SJCRH30 (cell line): Measurements from ENCODE around the gene CGB3. TPM values are rescaled to one million over a fixed set of nuclear protein-coding genes. Genes with fewer than 3 reads are reported as not detected.

ENCODE experiments used
- DNase-seq, 2 experiments: peaks; one replicate each; pipeline ENCODE4 v3.0.0-alpha.2; 2015 to 2020
- H3K27ac ChIP-seq: fragments of 250-450 bp; sonication (Bioruptor Pico); 2 replicates; pipeline ENCODE4 v1.5.1; 2020; ENCODE audit warnings: mild to moderate bottlenecking, moderate library complexity
- H3K27me3 ChIP-seq: fragments of 250-450 bp; sonication (Bioruptor Pico); 2 replicates; pipeline ENCODE4 v1.5.1; 2020; ENCODE audit warnings: mild to moderate bottlenecking, moderate library complexity
- H3K36me3 ChIP-seq: fragments of 250-450 bp; sonication (Bioruptor Pico); 2 replicates; pipeline ENCODE4 v1.5.1; 2020; ENCODE audit warnings: mild to moderate bottlenecking, moderate library complexity
- H3K4me1 ChIP-seq: fragments of 250-450 bp; sonication (Bioruptor Pico); 2 replicates; pipeline ENCODE4 v1.5.1; 2020; ENCODE audit warnings: mild to moderate bottlenecking, moderate library complexity
- H3K4me3 ChIP-seq: fragments of 250-450 bp; sonication (Bioruptor Pico); 2 replicates; pipeline ENCODE4 v1.5.1; 2020; ENCODE audit warnings: mild to moderate bottlenecking, moderate library complexity
- H3K9me3 ChIP-seq: fragments of 250-450 bp; sonication (Bioruptor Pico); replicated peaks from 2 replicates; pipeline ENCODE4 v1.5.1; 2020; ENCODE audit warnings: mild to moderate bottlenecking, moderate library complexity
- total RNA-seq: library from RNA; depleted of rRNA; stranded (reverse); fragments of >200 nt; shearing (Covaris generic); gene quantifications from 2 replicates; pipeline ENCODE4 v1.2.3, GENCODE V29; 2014; rRNA removed

The CGB3 gene
- total RNA-seq, 1 experiment from 2014 or later = not detected

GRCh38 chr19:48991011-48991609 is 33.0 kb downstream of the CGB3 start:
- peaks cover 15% of the 10 kb centered on the region for H3K36me3 ChIP-seq
- H3K9me3 ChIP-seq = no peaks in the 10 kb centered on the region
- DNase-seq = no peak
- H3K27me3 ChIP-seq = no peaks in the 10 kb centered on the region
- no peak overlapping the region for H3K27ac ChIP-seq
- H3K4me3 ChIP-seq = no peak overlapping the region
- peaks cover 12% of the 10 kb centered on the region for H3K4me1 ChIP-seq

- Histone ChIP-seq H3K27ac (peak overlapping the region; percentile 69), H3K4me3 (no peak overlapping the region)
Observed at GRCh38 chr19:48990400-48990799, 33.7 kb downstream of the CGB3 start.

GRCh38 chr19:48989701-48990291 is 34.3 kb downstream of the CGB3 start:
- Histone ChIP-seq H3K27me3 (no peaks in the 10 kb centered on the region), H3K36me3 (peaks cover 28% of the 10 kb centered on the region), H3K4me3 (no peak overlapping the region), H3K27ac (peak overlapping the region; percentile 69), H3K9me3 (no peaks in the 10 kb centered on the region), H3K4me1 (peaks cover 12% of the 10 kb centered on the region)
- peak; percentile 80 to 81 for DNase-seq

More at GRCh38 chr19:48990400-48990799, 33.7 kb downstream of the CGB3 start:
- Histone ChIP-seq H3K9me3 (no peaks in the 10 kb centered on the region), H3K27me3 (no peaks in the 10 kb centered on the region), H3K4me1 (peaks cover 12% of the 10 kb centered on the region), H3K36me3 (peaks cover 22% of the 10 kb centered on the region)
- DNase-seq = no peak

- no peak overlapping the region for H3K27ac ChIP-seq
- peaks cover 12% of the 10 kb centered on the region for H3K4me1 ChIP-seq
- no peak for DNase-seq
- peaks cover 36% of the 10 kb centered on the region for H3K36me3 ChIP-seq
- H3K9me3 ChIP-seq = no peaks in the 10 kb centered on the region
- H3K27me3 ChIP-seq = no peaks in the 10 kb centered on the region
- no peak overlapping the region for H3K4me3 ChIP-seq
Observed at GRCh38 chr19:48988860-48989259, 35.3 kb downstream of the CGB3 start.

- H3K9me3 ChIP-seq = no peaks in the 10 kb centered on the region
- H3K27ac ChIP-seq = no peak overlapping the region
- H3K4me3 ChIP-seq = no peak overlapping the region
- no peak for DNase-seq
- peaks cover 12% of the 10 kb centered on the region for H3K4me1 ChIP-seq
- no peaks in the 10 kb centered on the region for H3K27me3 ChIP-seq
- H3K36me3 ChIP-seq = peaks cover 42% of the 10 kb centered on the region
Observed at GRCh38 chr19:48988286-48988685, 35.8 kb downstream of the CGB3 start.

- H3K4me3 ChIP-seq = no peak overlapping the region
- peaks cover 12% of the 10 kb centered on the region for H3K4me1 ChIP-seq
- no peak overlapping the region for H3K27ac ChIP-seq
- DNase-seq = no peak
- peaks cover 45% of the 10 kb centered on the region for H3K36me3 ChIP-seq
- H3K9me3 ChIP-seq = no peaks in the 10 kb centered on the region
- H3K27me3 ChIP-seq = no peaks in the 10 kb centered on the region
Observed at GRCh38 chr19:48987323-48987722, 36.8 kb downstream of the CGB3 start.

GRCh38 chr19:48986211-48986610 is 37.9 kb downstream of the CGB3 start:
- no peak for DNase-seq
- H3K36me3 ChIP-seq = peaks cover 47% of the 10 kb centered on the region
- H3K27me3 ChIP-seq = no peaks in the 10 kb centered on the region
- peaks cover 12% of the 10 kb centered on the region for H3K4me1 ChIP-seq
- H3K27ac ChIP-seq = no peak overlapping the region
- no peak overlapping the region for H3K4me3 ChIP-seq
- no peaks in the 10 kb centered on the region for H3K9me3 ChIP-seq

GRCh38 chr19:48985711-48986110 is 38.4 kb downstream of the CGB3 start:
- H3K27me3 ChIP-seq = no peaks in the 10 kb centered on the region
- no peak overlapping the region for H3K4me3 ChIP-seq
- H3K36me3 ChIP-seq = peaks cover 47% of the 10 kb centered on the region
- H3K27ac ChIP-seq = no peak overlapping the region
- peaks cover 12% of the 10 kb centered on the region for H3K4me1 ChIP-seq
- H3K9me3 ChIP-seq = no peaks in the 10 kb centered on the region
- DNase-seq = no peak

- Histone ChIP-seq H3K4me1 (peaks cover 11% of the 10 kb centered on the region), H3K9me3 (no peaks in the 10 kb centered on the region), H3K4me3 (no peak overlapping the region), H3K27ac (no peak overlapping the region), H3K36me3 (peaks cover 40% of the 10 kb centered on the region), H3K27me3 (no peaks in the 10 kb centered on the region)
- no peak for DNase-seq
Observed at GRCh38 chr19:48982280-48982679, 41.9 kb downstream of the CGB3 start.

GRCh38 chr19:48977061-48977460 is 47.1 kb downstream of the CGB3 start:
- H3K4me1 ChIP-seq = peaks cover 11% of the 10 kb centered on the region
- H3K27ac ChIP-seq = no peak overlapping the region
- no peaks in the 10 kb centered on the region for H3K27me3 ChIP-seq
- peaks cover 26% of the 10 kb centered on the region for H3K36me3 ChIP-seq
- no peak for DNase-seq
- no peak overlapping the region for H3K4me3 ChIP-seq
- no peaks in the 10 kb centered on the region for H3K9me3 ChIP-seq

GRCh38 chr19:48975947-48976847 is 47.9 kb downstream of the CGB3 start:
- no peak overlapping the region for H3K4me3 ChIP-seq
- no peaks in the 10 kb centered on the region for H3K27me3 ChIP-seq
- H3K4me1 ChIP-seq = peaks cover 11% of the 10 kb centered on the region
- H3K9me3 ChIP-seq = no peaks in the 10 kb centered on the region
- peak; percentile 36 to 65 for DNase-seq
- H3K27ac ChIP-seq = no peak overlapping the region
- H3K36me3 ChIP-seq = peaks cover 26% of the 10 kb centered on the region

Other genes starting within 250 kb of the CGB3 start
- gene BCAT2, start 213.3 kb downstream of the CGB3 start, total RNA-seq = 31.7 and 36.0 TPM in 2 replicates
- not detected in 2 replicates for gene HSD17B14, start 187.8 kb downstream of the CGB3 start, total RNA-seq
- 19.3 and 26.6 TPM in 2 replicates for gene PLEKHA4, start 155.7 kb downstream of the CGB3 start, total RNA-seq
- 11.1 and 12.5 TPM in 2 replicates for gene PPP1R15A, start 151.9 kb downstream of the CGB3 start, total RNA-seq
- gene TULP2, start 125.6 kb downstream of the CGB3 start, total RNA-seq = not detected in 2 replicates
- 91.2 and 97.1 TPM in 2 replicates for gene NUCB1, start 124.0 kb downstream of the CGB3 start, total RNA-seq
- not detected in 2 replicates for gene DHDH, start 90.6 kb downstream of the CGB3 start, total RNA-seq
- 49.1 and 56.9 TPM in 2 replicates for gene BAX, start 69.5 kb downstream of the CGB3 start, total RNA-seq
- 1,133 and 1,259 TPM in 2 replicates for gene FTL, start 59.0 kb downstream of the CGB3 start, total RNA-seq
- 38.9 and 42.8 TPM in 2 replicates for gene GYS1, start 31.0 kb downstream of the CGB3 start, total RNA-seq
- 139 and 152 TPM in 2 replicates for gene RUVBL2, start 30.4 kb downstream of the CGB3 start, total RNA-seq
- gene LHB, start 7.2 kb downstream of the CGB3 start, total RNA-seq = not detected in 2 replicates
- not detected in 2 replicates for gene CGB2, start 7.6 kb upstream of the CGB3 start, total RNA-seq
- not detected in 2 replicates for gene CGB1, start 12.6 kb upstream of the CGB3 start, total RNA-seq
- not detected in 2 replicates for gene CGB5, start 19.5 kb upstream of the CGB3 start, total RNA-seq
- gene CGB8, start 24.8 kb upstream of the CGB3 start, total RNA-seq = not detected in 2 replicates
- not detected in 2 replicates for gene CGB7, start 33.4 kb upstream of the CGB3 start, total RNA-seq
- gene NTF4, start 40.5 kb upstream of the CGB3 start, total RNA-seq = not detected in 2 replicates
- not detected in 2 replicates for gene KCNA7, start 48.4 kb upstream of the CGB3 start, total RNA-seq
- gene SNRNP70, start 61.1 kb upstream of the CGB3 start, total RNA-seq = 241 and 253 TPM in 2 replicates
- 4.1 and 5.0 TPM in 2 replicates for gene LIN7B, start 90.0 kb upstream of the CGB3 start, total RNA-seq
- 0.99 and 1.7 TPM in 2 replicates for gene C19orf73, start 94.8 kb upstream of the CGB3 start, total RNA-seq
- gene PPFIA3, start 95.2 kb upstream of the CGB3 start, total RNA-seq = 20.8 and 27.1 TPM in 2 replicates
- 2.1 and 3.2 TPM in 2 replicates for gene HRC, start 131.1 kb upstream of the CGB3 start, total RNA-seq
- gene TRPM4, start 133.5 kb upstream of the CGB3 start, total RNA-seq = 1.2 and 1.8 TPM in 2 replicates